HG02763 (cell line): ENCODE results near the gene NAPSA.
"Not testable (repeated sequence)": the region's sequence is repeated elsewhere in the genome, so short reads cannot be mapped to it uniquely, and the experiment has no call there.

Source experiments
- ATAC-seq: cut with Tn5 transposase; IDR thresholded peaks from one replicate; pipeline ENCODE4 v1.9.1; 2021; ENCODE audit warnings: mild to moderate bottlenecking, moderate library complexity; ENCODE audit not compliant: unreplicated experiment

Gene NAPSA

GRCh38 chr19:50365434-50366306 is at the start of gene NAPSA:
Gene NAPSA, minus strand, starts transcription at chr19:50365639. Its CDS starts 18 bp downstream, at chr19:50365621.
- no peak for ATAC-seq

- ATAC-seq, result no peak
Measured at GRCh38 chr19:50413531-50413930, 48.1 kb upstream of the NAPSA start.

DNA sequence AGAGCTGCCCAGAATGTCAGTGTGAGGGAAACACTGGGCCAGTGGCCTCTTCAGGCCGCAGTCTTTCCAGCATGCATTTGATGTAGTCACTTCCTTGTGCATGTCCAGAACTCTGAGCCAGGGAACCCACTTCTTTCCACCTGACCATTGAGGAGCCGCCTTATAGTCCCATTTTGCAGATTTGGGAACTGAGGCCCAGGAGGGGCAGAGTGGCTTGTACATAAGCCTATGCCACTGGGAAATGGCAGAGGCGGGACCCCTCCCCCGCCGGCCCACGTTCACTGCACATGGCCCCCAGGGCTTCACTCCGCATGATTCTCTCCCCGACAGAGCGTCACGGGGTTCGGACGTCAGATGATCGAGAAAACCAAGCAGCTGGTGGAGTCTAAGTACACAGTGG is 47.7 kb upstream of the NAPSA start:
- ATAC-seq, result no peak

GRCh38 chr19:50412419-50412818 is 47.0 kb upstream of the NAPSA start:
- ATAC-seq, result no peak

GRCh38 chr19:50410109-50410508 is 44.7 kb upstream of the NAPSA start:
- ATAC-seq, result no peak

- ATAC-seq, result no peak
Measured at GRCh38 chr19:50409347-50409746, 43.9 kb upstream of the NAPSA start.

DNA sequence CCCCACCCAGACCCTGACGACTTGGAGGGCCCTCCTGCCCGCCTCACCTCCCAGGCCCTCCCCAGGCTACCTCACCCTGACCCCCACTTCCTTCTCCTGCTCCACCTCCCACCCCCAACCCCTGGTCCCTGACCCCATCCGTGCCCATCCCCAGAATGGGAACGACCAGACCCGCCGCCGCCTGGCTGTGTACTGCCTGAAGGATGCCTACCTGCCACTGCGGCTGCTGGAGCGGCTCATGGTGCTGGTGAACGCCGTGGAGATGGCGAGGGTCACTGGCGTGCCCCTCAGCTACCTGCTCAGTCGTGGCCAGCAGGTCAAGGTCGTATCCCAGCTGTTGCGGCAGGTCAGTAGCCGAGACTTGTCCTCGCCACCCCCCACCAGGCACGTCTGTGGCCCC is 41.4 kb upstream of the NAPSA start:
- ATAC-seq, result no peak

GRCh38 chr19:50406156-50406820 is 40.8 kb upstream of the NAPSA start:
- ATAC-seq, result no peak

DNA sequence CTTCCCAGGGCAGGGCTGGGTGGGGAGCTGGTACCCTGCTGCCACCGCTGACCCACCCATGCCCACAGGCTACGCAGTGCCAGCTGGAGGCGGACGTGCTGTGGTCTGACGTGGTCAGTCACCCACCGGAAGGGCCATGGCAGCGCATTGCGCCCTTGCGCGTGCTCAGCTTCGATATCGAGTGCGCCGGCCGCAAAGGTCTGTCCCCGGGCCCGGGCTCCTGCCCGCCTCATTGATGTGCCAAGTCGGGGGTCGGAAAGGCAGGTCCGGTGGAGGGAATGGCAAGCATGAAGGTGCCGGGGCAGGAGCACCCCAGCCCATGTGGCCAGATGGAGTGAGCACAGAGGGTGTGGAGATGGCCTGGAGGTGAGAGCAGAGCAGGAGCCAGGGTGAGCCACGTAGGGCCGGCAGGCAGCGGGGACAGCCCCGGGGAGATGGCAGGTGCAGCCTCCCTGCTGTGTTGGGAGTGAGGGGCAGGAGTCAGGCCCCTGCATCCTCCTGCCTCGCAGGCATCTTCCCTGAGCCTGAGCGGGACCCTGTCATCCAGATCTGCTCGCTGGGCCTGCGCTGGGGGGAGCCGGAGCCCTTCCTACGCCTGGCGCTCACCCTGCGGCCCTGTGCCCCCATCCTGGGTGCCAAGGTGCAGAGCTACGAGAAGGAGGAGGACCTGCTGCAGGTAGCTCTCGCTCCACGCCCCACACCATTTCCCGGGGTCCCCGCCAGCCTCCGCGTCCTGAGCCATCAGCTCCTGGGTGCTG is 37.3 kb upstream of the NAPSA start:
- no peak for ATAC-seq

GRCh38 chr19:50401605-50402450 is 36.4 kb upstream of the NAPSA start:
- no peak for ATAC-seq

DNA sequence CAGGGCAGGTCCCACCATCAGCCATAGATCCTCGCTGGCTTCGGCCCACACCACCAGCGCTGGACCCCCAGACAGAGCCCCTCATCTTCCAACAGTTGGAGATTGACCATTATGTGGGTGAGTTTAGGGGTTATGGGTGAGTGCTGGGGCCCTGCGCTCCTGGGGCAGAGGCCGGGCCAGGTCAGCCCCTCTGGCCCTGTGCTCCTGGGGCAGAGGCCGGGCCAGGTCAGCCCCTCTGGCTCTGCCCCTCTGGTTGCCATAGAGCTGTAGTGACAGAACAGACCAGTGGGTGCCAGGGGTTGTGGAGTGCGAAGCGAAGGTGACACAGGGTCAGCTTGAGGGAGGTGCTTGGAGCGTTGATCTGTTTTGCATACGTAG is 33.9 kb upstream of the NAPSA start:
- ATAC-seq, result no peak

DNA sequence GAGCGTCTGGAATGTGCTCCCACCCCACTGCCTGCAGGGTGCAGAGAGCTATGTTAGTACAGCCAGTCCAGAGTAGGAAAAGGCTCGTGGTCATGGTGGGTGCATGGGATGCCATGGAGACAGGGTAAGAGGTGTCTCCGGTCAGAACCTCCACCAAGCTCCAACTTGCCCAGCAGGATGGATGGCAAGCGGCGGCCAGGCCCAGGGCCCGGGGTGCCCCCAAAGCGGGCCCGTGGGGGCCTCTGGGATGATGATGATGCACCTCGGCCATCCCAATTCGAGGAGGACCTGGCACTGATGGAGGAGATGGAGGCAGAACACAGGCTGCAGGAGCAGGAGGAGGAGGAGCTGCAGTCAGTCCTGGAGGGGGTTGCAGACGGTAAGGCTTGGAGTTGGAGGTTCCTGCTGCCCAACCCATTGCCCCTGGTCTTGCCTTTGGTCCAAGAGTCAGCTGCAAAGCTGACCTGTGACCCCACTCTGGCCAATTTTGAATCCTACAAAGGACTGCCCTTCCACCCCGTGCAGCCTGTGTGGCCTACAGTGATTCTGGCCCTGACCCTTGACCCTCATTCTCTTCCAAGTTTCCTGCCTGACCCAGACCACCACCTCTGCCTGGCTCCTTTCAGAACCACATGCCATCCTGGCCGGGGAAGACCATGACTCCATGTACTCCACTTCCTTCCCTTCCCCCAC is 33.4 kb upstream of the NAPSA start:
- no peak for ATAC-seq

- ATAC-seq, result no peak
Measured at GRCh38 chr19:50394017-50394416, 28.6 kb upstream of the NAPSA start.

- no peak for ATAC-seq
Measured at GRCh38 chr19:50393589-50393988, 28.1 kb upstream of the NAPSA start.

- ATAC-seq, result no peak
Measured at GRCh38 chr19:50392759-50393158, 27.3 kb upstream of the NAPSA start.

DNA sequence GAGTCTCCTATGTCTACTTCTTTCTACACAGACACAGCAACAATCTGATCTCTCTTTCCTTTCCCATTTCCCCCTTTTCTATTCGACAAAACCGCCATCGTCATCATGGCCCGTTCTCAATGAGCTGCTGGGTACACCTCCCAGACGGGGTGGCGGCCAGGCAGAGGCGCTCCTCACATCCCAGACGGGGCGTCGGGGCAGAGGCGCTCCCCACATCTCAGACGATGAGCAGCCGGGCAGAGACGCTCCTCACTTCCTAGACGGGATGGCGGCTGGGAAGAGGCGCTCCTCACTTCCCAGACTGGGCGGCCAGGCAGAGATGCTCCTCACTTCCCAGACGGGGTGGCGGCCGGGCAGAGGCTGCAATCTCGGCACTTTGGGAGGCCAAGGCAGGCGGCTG is 25.5 kb upstream of the NAPSA start:
- ATAC-seq, result not testable (repeated sequence)

- ATAC-seq, result not testable (repeated sequence)
Measured at GRCh38 chr19:50390295-50390694, 24.9 kb upstream of the NAPSA start.

DNA sequence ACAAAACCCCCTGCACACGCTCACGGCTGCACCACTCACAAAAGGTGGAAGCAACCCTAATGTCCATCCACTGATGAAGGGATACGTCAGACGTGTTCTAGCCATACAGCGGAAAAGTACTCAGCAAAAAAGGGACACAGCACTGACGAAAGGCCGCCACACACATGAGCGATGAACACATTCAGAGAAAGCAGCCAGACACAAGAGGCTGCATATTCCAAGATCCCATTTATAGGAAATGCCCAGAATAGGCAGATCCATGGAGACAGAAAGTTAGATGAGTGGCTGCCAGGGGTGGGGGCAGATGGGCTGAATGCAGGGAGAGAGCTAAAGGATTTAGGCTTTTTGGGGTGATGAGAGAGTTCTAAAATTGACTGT is 22.4 kb upstream of the NAPSA start:
- no peak for ATAC-seq

DNA sequence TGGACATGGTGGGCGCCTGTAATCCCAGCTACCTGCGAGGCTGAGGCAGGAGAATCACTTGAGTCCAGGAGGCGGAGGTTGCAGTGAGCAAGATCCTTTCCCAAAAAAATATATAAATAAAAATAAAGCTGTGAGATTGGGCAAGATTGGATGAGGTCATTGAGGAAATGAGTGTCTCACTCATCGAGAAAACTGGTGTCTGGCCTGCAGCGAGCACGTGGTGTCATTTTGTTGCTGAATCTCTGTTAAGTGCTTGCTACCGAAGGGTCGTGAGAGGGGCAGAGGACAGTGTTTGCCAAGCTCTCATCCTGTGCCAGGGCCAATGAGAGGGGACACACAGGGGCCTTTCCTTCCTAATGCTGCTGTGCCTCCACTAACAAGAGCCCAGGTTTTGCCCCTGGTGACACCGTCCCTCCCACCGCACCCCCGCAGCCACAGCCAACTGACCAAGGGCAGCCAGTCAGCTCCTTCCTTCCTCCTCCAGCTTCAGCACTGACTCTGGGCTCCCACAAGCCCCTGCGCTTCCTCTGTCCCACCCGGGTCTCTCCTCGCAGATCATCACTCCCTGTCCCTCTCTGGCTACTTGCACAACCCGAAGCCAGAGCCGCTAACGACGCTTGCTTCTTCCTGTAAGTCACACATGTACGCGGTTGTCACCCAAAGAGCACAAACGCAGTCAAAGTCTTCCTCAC is 21.9 kb upstream of the NAPSA start:
- no peak for ATAC-seq
